GM19023 (cell line): ENCODE results near the gene RGS10.

Experiments
- ATAC-seq: cut with Tn5 transposase; IDR thresholded peaks from one replicate; pipeline ENCODE4 v1.9.1; 2021; ENCODE audit warnings: mild to moderate bottlenecking, moderate library complexity; ENCODE audit not compliant: unreplicated experiment

Gene RGS10

GRCh38 chr10:119452396-119452795 is 90.1 kb downstream of the RGS10 start:
- ATAC-seq = no peak

- ATAC-seq = no peak
Measured at GRCh38 chr10:119451300-119451896, 91.1 kb downstream of the RGS10 start.

GRCh38 chr10:119450606-119451299 is 91.8 kb downstream of the RGS10 start:
- ATAC-seq = no peak
